MCF 10A (cell line): ENCODE measurements around the gene VTCN1. TPM values are rescaled to one million over a fixed set of nuclear protein-coding genes. Genes with fewer than 3 reads are reported as not detected.

Experiments
- BruUV-seq: library from RNA; stranded (reverse); fragments of 400-500 nt; replicated peaks from 2 replicates; lab custom pipeline; 2021; lab: Mats Ljungman, UMichigan
- CTCF ChIA-PET: fragments of 300-600 bp; sonication (Branson Sonifier 250); formaldehyde crosslinking; extraction: SDS; loops from one replicate; lab custom pipeline; 2021; ENCODE audit warnings: antibody characterized with exemption, inconsistent platforms; lab: Yijun Ruan, JAX
- POLR2A ChIA-PET: fragments of 300-600, 350-650 bp; sonication (Branson Sonifier 250); formaldehyde crosslinking; extraction: SDS; loops from one replicate; lab custom pipeline; 2020; ENCODE audit warnings: antibody characterized with exemption, inconsistent platforms; lab: Yijun Ruan, JAX
- DNase-seq: peaks from one replicate; pipeline ENCODE4 v3.0.0-alpha.2; 2018; ENCODE audit not compliant: unreplicated experiment
- H3K27ac Mint-ChIP-seq: one replicate; pipeline ENCODE4 v1.8.0; 2022; ENCODE audit warnings: mild to moderate bottlenecking, low read depth, mixed read lengths; ENCODE audit not compliant: unreplicated experiment
- H3K27me3 Mint-ChIP-seq: one replicate; pipeline ENCODE4 v1.8.0; 2022; ENCODE audit warnings: mixed read lengths; ENCODE audit not compliant: insufficient read depth, unreplicated experiment
- H3K36me3 Mint-ChIP-seq: one replicate; pipeline ENCODE4 v1.8.0; 2022; ENCODE audit warnings: mild to moderate bottlenecking, moderate library complexity, mixed read lengths; ENCODE audit not compliant: insufficient read depth, unreplicated experiment
- H3K4me1 Mint-ChIP-seq: one replicate; pipeline ENCODE4 v1.8.0; 2022; ENCODE audit warnings: mixed read lengths; ENCODE audit not compliant: insufficient read depth, unreplicated experiment
- H3K4me3 Mint-ChIP-seq: one replicate; pipeline ENCODE4 v1.8.0; 2022; ENCODE audit warnings: mild to moderate bottlenecking, moderate library complexity, mixed read lengths; ENCODE audit not compliant: unreplicated experiment
- H3K9me3 Mint-ChIP-seq: one replicate; pipeline ENCODE4 v1.8.0; 2022; ENCODE audit warnings: mixed read lengths; ENCODE audit not compliant: unreplicated experiment
- CTCF ChIP-seq: fragments of 200-600 bp; IDR thresholded peaks from one replicate; pipeline ENCODE4 v1.8.0; 2022; ENCODE audit warnings: antibody characterized with exemption, mild to moderate bottlenecking; ENCODE audit not compliant: unreplicated experiment
- intact Hi-C: fragments of 100-400 bp; cut with micrococcal nuclease; formaldehyde crosslinking; loops from 2 replicates; pipeline ENCODE4 v1.14.1; 2022
- total RNA-seq: library from RNA; stranded (reverse); gene quantifications from 2 replicates; pipeline ENCODE4 v1.2.3, GENCODE V29; 2022

VTCN1 gene
- total RNA-seq, 1 experiment from 2014 or later: not detected

GRCh38 chr1:117146575-117147340 is 64.0 kb downstream of the VTCN1 start:
- intact Hi-C loops: loop anchor here (5.0 kb wide), 1 partner anchor 136 kb away; no protein-coding TSS in a partner anchor
- Mint-ChIP-seq H3K27me3 (no peaks in the 10 kb centered on the region), H3K27ac (peak overlapping the region; percentile 63), H3K4me3 (no peak overlapping the region), H3K9me3 (no peaks in the 10 kb centered on the region), H3K4me1 (peaks cover 29% of the 10 kb centered on the region), H3K36me3 (no peaks in the 10 kb centered on the region)
- peak; percentile 80 for DNase-seq
- ChIA-PET POLR2A (interaction anchor here (1.7 kb wide), 1 partner anchor 14 kb away, joined by 5 read pairs; no protein-coding TSS in a partner anchor), CTCF (interaction anchor here (0.9 to 2.9 kb wide), 2 partner anchors 19 to 57 kb away, joined by 3 to 18 read pairs; no protein-coding TSS in a partner anchor)
- no peak for TF ChIP-seq CTCF
- no TSS peak for BruUV-seq

- CTCF ChIA-PET: interaction anchor here (0.9 to 2.9 kb wide), 2 partner anchors 18 to 58 kb away, joined by 3 to 18 read pairs; no protein-coding TSS in a partner anchor
Observed at GRCh38 chr1:117146072-117146471, 64.7 kb downstream of the VTCN1 start.

GRCh38 chr1:117143871-117144270 is 66.9 kb downstream of the VTCN1 start:
- intact Hi-C loops: no loop called here
- Mint-ChIP-seq H3K36me3 (no peaks in the 10 kb centered on the region), H3K27me3 (no peaks in the 10 kb centered on the region), H3K4me3 (no peak overlapping the region), H3K27ac (no peak overlapping the region), H3K4me1 (peaks cover 29% of the 10 kb centered on the region), H3K9me3 (no peaks in the 10 kb centered on the region)
- ChIA-PET CTCF (interaction anchor here (1.4 kb wide), 1 partner anchor 140 kb away, joined by 5 read pairs; no protein-coding TSS in a partner anchor), POLR2A (no interaction called here)
- DNase-seq: no peak
- BruUV-seq: no TSS peak
- TF ChIP-seq CTCF: no peak

More at GRCh38 chr1:117146072-117146471, 64.7 kb downstream of the VTCN1 start:
- no TSS peak for BruUV-seq
- Mint-ChIP-seq H3K4me3 (no peak overlapping the region), H3K9me3 (no peaks in the 10 kb centered on the region), H3K27ac (peak overlapping the region; percentile 63), H3K4me1 (peaks cover 29% of the 10 kb centered on the region), H3K27me3 (no peaks in the 10 kb centered on the region), H3K36me3 (no peaks in the 10 kb centered on the region)
- no peak for DNase-seq
- POLR2A ChIA-PET: interaction anchor here (1.7 kb wide), 1 partner anchor 13 kb away, joined by 5 read pairs; no protein-coding TSS in a partner anchor
- no peak for TF ChIP-seq CTCF
- intact Hi-C loops: loop anchor here (5.0 kb wide), 1 partner anchor 136 kb away; no protein-coding TSS in a partner anchor

GRCh38 chr1:117143172-117143571 is 67.6 kb downstream of the VTCN1 start:
- no peak for TF ChIP-seq CTCF
- ChIA-PET CTCF (interaction anchor here (0.7 to 1.5 kb wide), 3 partner anchors 14 to 141 kb away, joined by 3 to 7 read pairs (median 5); no protein-coding TSS in a partner anchor), POLR2A (no interaction called here)
- no peak for DNase-seq
- intact Hi-C loops: no loop called here
- no TSS peak for BruUV-seq
- H3K9me3 Mint-ChIP-seq: no peaks in the 10 kb centered on the region
- no peak overlapping the region for H3K4me3 Mint-ChIP-seq
- peaks cover 23% of the 10 kb centered on the region for H3K4me1 Mint-ChIP-seq
- H3K27me3 Mint-ChIP-seq: no peaks in the 10 kb centered on the region
- H3K27ac Mint-ChIP-seq: no peak overlapping the region
- no peaks in the 10 kb centered on the region for H3K36me3 Mint-ChIP-seq
